ENCODE results near the gene PAK4. TPM values are rescaled to one million over a fixed set of nuclear protein-coding genes. Genes with fewer than 3 reads are reported as not detected.

The PAK4 gene
- total and polyA plus RNA-seq, 9 of the 15 experiments (the other 6 are each of a cell fraction or from before 2014, with no cell fraction given), result 0.21 to 33.5 (median 5.8) TPM

DNA sequence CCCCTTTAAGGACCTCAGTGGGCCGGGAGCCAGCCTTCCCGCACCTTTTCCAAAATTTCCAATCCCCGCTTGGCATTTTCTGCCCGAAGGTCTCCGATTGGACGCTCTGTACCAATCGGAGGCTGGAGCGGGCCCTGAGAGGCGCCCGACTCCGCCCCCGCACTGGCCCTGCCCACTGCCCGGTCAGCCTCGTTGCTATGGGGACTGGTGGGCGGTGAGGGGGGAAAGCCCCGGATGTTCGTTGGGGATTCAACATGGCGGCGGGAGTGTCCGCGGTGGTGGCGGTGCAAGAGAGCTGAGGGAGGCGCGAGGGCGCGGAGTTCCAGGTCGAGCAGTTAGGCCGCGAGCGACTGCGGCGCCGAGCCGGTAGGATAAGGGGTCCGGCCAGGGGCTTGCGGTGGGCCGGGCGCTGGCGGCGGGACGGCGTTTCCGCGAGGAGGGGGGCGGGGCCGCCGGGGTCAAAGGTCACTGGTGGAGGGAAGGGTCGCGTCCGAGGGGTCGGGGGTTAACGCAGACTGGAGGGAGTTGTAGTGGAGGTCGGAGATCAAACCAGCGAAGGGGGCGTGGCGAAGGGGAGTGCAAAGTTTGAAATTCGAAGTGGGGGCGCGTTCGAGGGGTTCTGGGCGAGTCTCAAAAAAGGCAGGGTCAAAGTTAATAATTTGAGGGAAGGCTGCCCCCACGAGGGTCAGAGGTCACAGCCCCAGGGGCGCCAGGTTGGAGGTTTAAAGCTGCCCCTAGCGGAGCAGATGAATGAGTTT lies at the start of gene PAK4 (continued):
- TF ChIP-seq HMGN3 (IDR thresholded peaks at IDR 0.05; ENCODE audit: borderline replicate concordance, extremely low read depth, insufficient read length, low read depth, low read length) (no peak), BCOR (IDR thresholded peaks at IDR 0.05) (peak; percentile 82; the same call in 1 of the 2 replicates), POLR2A (conservative IDR thresholded peaks at IDR 0.05) (peak; percentile 89), RAD51 (IDR thresholded peaks at IDR 0.05; ENCODE audit: borderline replicate concordance, low read depth) (no peak), NFRKB (IDR thresholded peaks at IDR 0.05; ENCODE audit: low read depth) (peak; percentile 78), PCBP1 (IDR thresholded peaks at IDR 0.05; ENCODE audit: low read depth, low read length, poor library complexity, severe bottlenecking) (peak; percentile 53), ETS2 (tag; IDR thresholded peaks at IDR 0.05; ENCODE audit: borderline replicate concordance, poor library complexity, severe bottlenecking) (no peak), SREBF2 (CRISPR knock-in tag; IDR thresholded peaks at IDR 0.05) (no peak)
- TF ChIP-seq, protein P1, sequence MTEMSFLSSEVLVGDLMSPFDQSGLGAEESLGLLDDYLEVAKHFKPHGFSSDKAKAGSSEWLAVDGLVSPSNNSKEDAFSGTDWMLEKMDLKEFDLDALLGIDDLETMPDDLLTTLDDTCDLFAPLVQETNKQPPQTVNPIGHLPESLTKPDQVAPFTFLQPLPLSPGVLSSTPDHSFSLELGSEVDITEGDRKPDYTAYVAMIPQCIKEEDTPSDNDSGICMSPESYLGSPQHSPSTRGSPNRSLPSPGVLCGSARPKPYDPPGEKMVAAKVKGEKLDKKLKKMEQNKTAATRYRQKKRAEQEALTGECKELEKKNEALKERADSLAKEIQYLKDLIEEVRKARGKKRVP (CRISPR knock-in tag; IDR thresholded peaks at IDR 0.05), result peak; percentile 46; the same call in 1 of the 2 replicates
- TF ChIP-seq, protein P2, sequence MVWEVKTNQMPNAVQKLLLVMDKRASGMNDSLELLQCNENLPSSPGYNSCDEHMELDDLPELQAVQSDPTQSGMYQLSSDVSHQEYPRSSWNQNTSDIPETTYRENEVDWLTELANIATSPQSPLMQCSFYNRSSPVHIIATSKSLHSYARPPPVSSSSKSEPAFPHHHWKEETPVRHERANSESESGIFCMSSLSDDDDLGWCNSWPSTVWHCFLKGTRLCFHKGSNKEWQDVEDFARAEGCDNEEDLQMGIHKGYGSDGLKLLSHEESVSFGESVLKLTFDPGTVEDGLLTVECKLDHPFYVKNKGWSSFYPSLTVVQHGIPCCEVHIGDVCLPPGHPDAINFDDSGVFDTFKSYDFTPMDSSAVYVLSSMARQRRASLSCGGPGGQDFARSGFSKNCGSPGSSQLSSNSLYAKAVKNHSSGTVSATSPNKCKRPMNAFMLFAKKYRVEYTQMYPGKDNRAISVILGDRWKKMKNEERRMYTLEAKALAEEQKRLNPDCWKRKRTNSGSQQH (CRISPR knock-in tag; IDR thresholded peaks at IDR 0.05), result peak; percentile 55; the same call in 1 of the 2 replicates
- TF ChIP-seq, protein P3, sequence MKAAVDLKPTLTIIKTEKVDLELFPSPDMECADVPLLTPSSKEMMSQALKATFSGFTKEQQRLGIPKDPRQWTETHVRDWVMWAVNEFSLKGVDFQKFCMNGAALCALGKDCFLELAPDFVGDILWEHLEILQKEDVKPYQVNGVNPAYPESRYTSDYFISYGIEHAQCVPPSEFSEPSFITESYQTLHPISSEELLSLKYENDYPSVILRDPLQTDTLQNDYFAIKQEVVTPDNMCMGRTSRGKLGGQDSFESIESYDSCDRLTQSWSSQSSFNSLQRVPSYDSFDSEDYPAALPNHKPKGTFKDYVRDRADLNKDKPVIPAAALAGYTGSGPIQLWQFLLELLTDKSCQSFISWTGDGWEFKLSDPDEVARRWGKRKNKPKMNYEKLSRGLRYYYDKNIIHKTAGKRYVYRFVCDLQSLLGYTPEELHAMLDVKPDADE (conservative IDR thresholded peaks at IDR 0.05; ENCODE audit: control insufficient read depth, low read depth, low read length), result 0 out of 2 replicates have a peak, but pooled peaks have one; percentile 45
- TF ChIP-seq, protein P4, sequence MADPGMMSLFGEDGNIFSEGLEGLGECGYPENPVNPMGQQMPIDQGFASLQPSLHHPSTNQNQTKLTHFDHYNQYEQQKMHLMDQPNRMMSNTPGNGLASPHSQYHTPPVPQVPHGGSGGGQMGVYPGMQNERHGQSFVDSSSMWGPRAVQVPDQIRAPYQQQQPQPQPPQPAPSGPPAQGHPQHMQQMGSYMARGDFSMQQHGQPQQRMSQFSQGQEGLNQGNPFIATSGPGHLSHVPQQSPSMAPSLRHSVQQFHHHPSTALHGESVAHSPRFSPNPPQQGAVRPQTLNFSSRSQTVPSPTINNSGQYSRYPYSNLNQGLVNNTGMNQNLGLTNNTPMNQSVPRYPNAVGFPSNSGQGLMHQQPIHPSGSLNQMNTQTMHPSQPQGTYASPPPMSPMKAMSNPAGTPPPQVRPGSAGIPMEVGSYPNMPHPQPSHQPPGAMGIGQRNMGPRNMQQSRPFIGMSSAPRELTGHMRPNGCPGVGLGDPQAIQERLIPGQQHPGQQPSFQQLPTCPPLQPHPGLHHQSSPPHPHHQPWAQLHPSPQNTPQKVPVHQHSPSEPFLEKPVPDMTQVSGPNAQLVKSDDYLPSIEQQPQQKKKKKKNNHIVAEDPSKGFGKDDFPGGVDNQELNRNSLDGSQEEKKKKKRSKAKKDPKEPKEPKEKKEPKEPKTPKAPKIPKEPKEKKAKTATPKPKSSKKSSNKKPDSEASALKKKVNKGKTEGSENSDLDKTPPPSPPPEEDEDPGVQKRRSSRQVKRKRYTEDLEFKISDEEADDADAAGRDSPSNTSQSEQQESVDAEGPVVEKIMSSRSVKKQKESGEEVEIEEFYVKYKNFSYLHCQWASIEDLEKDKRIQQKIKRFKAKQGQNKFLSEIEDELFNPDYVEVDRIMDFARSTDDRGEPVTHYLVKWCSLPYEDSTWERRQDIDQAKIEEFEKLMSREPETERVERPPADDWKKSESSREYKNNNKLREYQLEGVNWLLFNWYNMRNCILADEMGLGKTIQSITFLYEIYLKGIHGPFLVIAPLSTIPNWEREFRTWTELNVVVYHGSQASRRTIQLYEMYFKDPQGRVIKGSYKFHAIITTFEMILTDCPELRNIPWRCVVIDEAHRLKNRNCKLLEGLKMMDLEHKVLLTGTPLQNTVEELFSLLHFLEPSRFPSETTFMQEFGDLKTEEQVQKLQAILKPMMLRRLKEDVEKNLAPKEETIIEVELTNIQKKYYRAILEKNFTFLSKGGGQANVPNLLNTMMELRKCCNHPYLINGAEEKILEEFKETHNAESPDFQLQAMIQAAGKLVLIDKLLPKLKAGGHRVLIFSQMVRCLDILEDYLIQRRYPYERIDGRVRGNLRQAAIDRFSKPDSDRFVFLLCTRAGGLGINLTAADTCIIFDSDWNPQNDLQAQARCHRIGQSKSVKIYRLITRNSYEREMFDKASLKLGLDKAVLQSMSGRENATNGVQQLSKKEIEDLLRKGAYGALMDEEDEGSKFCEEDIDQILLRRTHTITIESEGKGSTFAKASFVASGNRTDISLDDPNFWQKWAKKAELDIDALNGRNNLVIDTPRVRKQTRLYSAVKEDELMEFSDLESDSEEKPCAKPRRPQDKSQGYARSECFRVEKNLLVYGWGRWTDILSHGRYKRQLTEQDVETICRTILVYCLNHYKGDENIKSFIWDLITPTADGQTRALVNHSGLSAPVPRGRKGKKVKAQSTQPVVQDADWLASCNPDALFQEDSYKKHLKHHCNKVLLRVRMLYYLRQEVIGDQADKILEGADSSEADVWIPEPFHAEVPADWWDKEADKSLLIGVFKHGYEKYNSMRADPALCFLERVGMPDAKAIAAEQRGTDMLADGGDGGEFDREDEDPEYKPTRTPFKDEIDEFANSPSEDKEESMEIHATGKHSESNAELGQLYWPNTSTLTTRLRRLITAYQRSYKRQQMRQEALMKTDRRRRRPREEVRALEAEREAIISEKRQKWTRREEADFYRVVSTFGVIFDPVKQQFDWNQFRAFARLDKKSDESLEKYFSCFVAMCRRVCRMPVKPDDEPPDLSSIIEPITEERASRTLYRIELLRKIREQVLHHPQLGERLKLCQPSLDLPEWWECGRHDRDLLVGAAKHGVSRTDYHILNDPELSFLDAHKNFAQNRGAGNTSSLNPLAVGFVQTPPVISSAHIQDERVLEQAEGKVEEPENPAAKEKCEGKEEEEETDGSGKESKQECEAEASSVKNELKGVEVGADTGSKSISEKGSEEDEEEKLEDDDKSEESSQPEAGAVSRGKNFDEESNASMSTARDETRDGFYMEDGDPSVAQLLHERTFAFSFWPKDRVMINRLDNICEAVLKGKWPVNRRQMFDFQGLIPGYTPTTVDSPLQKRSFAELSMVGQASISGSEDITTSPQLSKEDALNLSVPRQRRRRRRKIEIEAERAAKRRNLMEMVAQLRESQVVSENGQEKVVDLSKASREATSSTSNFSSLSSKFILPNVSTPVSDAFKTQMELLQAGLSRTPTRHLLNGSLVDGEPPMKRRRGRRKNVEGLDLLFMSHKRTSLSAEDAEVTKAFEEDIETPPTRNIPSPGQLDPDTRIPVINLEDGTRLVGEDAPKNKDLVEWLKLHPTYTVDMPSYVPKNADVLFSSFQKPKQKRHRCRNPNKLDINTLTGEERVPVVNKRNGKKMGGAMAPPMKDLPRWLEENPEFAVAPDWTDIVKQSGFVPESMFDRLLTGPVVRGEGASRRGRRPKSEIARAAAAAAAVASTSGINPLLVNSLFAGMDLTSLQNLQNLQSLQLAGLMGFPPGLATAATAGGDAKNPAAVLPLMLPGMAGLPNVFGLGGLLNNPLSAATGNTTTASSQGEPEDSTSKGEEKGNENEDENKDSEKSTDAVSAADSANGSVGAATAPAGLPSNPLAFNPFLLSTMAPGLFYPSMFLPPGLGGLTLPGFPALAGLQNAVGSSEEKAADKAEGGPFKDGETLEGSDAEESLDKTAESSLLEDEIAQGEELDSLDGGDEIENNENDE (IDR thresholded peaks at IDR 0.05; ENCODE audit: low read depth, low read length), result no peak
